IMR-90 (cell line): Measurements from ENCODE around the gene PRR33.

ENCODE experiments used
- BHLHE40 ChIP-seq: fragments of 150-350 bp; IDR thresholded peaks from 2 replicates; pipeline ENCODE4 v1.6.1; 2016; ENCODE audit warnings: mild to moderate bottlenecking, low read depth, low read length
- CEBPB ChIP-seq: IDR thresholded peaks from 2 replicates; pipeline ENCODE4 v1.6.1; 2012; ENCODE audit warnings: low read depth, low read length, improper control_type of control experiment
- CHD1 ChIP-seq: IDR thresholded peaks from 2 replicates; pipeline ENCODE4 v1.6.1; 2012; ENCODE audit warnings: low read depth, low read length, improper control_type of control experiment
- CTCF ChIP-seq: conservative IDR thresholded peaks from 2 replicates; pipeline ENCODE4 v1.5.1; 2012; ENCODE audit warnings: mild to moderate bottlenecking, low read depth, low read length, improper control_type of control experiment
- MAFK ChIP-seq: IDR thresholded peaks from 2 replicates; pipeline ENCODE4 v1.6.1; 2012; ENCODE audit warnings: low read depth, low read length, improper control_type of control experiment
- MAZ ChIP-seq: IDR thresholded peaks from 2 replicates; pipeline ENCODE4 v1.6.1; 2012; ENCODE audit warnings: low read depth, mild to moderate bottlenecking, low read length, improper control_type of control experiment, moderate library complexity, borderline replicate concordance
- MXI1 ChIP-seq: IDR thresholded peaks from 2 replicates; pipeline ENCODE4 v1.6.1; 2012; ENCODE audit warnings: low read depth, mild to moderate bottlenecking, low read length, moderate library complexity, borderline replicate concordance
- NFE2L2 ChIP-seq: fragments of 150-350 bp; IDR thresholded peaks from 2 replicates; pipeline ENCODE4 v1.6.1; 2016; ENCODE audit warnings: low read depth, mild to moderate bottlenecking, low read length
- POLR2A ChIP-seq: IDR thresholded peaks from 2 replicates; pipeline ENCODE4 v1.6.1; 2012; ENCODE audit warnings: mild to moderate bottlenecking, low read depth, low read length
- RAD21 ChIP-seq: IDR thresholded peaks from 2 replicates; pipeline ENCODE4 v1.6.1; 2012; ENCODE audit warnings: low read length, improper control_type of control experiment
- SMC3 ChIP-seq: fragments of 150-350 bp; IDR thresholded peaks from 2 replicates; pipeline ENCODE4 v1.6.1; 2016; ENCODE audit warnings: low read depth, mild to moderate bottlenecking, antibody characterized with exemption, low read length, moderate library complexity
- TF ChIP-seq, protein P1 (sequence below): fragments of 150-350 bp; IDR thresholded peaks from 2 replicates; pipeline ENCODE4 v1.6.1; 2017; ENCODE audit warnings: mild to moderate bottlenecking, antibody characterized with exemption, low read length, low read depth

- TF ChIP-seq CTCF: no peak
- no peak for TF ChIP-seq POLR2A
- TF ChIP-seq MXI1: no peak
- TF ChIP-seq MAZ: no peak
- TF ChIP-seq RAD21: no peak
- no peak for TF ChIP-seq SMC3
- TF ChIP-seq BHLHE40: no peak
- no peak for TF ChIP-seq CEBPB
- no peak for TF ChIP-seq MAFK
- TF ChIP-seq CHD1: no peak
- TF ChIP-seq, protein P1, sequence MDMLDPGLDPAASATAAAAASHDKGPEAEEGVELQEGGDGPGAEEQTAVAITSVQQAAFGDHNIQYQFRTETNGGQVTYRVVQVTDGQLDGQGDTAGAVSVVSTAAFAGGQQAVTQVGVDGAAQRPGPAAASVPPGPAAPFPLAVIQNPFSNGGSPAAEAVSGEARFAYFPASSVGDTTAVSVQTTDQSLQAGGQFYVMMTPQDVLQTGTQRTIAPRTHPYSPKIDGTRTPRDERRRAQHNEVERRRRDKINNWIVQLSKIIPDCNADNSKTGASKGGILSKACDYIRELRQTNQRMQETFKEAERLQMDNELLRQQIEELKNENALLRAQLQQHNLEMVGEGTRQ: no peak
- TF ChIP-seq NFE2L2: no peak
These were observed 47.9 kb downstream of the PRR33 start for GRCh38 chr11:1843796-1844195.
